Measurements from ENCODE around the gene U2AF2.

DNA sequence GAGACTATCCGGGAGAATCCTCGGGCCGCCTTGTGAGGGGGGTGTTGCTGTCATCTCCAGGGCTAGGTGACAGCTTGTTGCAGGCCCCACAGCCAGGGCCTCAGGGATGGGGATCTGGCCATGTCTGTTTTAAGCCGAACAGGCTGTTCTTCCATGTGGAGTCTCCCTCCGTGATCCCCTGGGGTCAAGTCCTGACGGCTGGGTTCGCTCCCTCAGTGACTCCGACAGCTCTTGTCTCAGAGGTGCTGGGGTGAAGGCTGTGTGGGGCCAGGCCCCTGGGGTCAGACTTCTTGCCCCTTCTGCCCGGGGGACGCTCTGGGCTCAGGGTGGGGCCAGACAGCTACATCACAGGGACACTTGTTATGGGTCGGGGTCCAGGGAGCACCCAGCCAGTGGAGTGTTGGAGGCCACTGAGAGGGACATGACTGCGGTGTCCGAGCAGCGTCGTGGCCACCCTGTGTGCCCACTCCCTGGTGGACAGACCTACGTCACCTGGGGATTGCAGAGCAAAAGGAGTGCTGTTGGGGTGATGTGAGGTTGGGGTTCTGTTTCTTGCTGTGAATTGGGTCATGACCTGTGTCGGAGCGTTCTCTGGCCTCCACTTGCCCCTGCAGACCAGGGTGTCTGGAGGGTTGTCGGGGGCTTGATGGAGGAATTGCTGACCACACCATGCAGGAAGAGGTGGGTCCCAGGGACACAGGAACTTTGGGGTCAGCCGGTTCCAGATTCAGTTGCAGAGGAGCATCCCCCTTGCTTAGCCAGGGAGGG, 41.6 kb downstream of the U2AF2 start:
- no peak for TF ChIP-seq EZH2 (IDR thresholded peaks at IDR 0.05; ENCODE audit: borderline replicate concordance, insufficient read depth, low read length, poor library complexity, severe bottlenecking)
- TF ChIP-seq, protein P1, sequence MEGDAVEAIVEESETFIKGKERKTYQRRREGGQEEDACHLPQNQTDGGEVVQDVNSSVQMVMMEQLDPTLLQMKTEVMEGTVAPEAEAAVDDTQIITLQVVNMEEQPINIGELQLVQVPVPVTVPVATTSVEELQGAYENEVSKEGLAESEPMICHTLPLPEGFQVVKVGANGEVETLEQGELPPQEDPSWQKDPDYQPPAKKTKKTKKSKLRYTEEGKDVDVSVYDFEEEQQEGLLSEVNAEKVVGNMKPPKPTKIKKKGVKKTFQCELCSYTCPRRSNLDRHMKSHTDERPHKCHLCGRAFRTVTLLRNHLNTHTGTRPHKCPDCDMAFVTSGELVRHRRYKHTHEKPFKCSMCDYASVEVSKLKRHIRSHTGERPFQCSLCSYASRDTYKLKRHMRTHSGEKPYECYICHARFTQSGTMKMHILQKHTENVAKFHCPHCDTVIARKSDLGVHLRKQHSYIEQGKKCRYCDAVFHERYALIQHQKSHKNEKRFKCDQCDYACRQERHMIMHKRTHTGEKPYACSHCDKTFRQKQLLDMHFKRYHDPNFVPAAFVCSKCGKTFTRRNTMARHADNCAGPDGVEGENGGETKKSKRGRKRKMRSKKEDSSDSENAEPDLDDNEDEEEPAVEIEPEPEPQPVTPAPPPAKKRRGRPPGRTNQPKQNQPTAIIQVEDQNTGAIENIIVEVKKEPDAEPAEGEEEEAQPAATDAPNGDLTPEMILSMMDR (IDR thresholded peaks at IDR 0.05; ENCODE audit: poor library complexity, severe bottlenecking): no peak
- TF ChIP-seq RAD21 (conservative IDR thresholded peaks at IDR 0.05): no peak
- no peak for TF ChIP-seq EP300 (conservative IDR thresholded peaks at IDR 0.05; ENCODE audit: poor library complexity, severe bottlenecking)
- TF ChIP-seq, protein P2, sequence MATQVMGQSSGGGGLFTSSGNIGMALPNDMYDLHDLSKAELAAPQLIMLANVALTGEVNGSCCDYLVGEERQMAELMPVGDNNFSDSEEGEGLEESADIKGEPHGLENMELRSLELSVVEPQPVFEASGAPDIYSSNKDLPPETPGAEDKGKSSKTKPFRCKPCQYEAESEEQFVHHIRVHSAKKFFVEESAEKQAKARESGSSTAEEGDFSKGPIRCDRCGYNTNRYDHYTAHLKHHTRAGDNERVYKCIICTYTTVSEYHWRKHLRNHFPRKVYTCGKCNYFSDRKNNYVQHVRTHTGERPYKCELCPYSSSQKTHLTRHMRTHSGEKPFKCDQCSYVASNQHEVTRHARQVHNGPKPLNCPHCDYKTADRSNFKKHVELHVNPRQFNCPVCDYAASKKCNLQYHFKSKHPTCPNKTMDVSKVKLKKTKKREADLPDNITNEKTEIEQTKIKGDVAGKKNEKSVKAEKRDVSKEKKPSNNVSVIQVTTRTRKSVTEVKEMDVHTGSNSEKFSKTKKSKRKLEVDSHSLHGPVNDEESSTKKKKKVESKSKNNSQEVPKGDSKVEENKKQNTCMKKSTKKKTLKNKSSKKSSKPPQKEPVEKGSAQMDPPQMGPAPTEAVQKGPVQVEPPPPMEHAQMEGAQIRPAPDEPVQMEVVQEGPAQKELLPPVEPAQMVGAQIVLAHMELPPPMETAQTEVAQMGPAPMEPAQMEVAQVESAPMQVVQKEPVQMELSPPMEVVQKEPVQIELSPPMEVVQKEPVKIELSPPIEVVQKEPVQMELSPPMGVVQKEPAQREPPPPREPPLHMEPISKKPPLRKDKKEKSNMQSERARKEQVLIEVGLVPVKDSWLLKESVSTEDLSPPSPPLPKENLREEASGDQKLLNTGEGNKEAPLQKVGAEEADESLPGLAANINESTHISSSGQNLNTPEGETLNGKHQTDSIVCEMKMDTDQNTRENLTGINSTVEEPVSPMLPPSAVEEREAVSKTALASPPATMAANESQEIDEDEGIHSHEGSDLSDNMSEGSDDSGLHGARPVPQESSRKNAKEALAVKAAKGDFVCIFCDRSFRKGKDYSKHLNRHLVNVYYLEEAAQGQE (IDR thresholded peaks at IDR 0.05; ENCODE audit: borderline replicate concordance): no peak

All from neural cell (in vitro differentiated cells).